ENCODE data around the gene ARHGAP20.

The ARHGAP20 gene

DNA sequence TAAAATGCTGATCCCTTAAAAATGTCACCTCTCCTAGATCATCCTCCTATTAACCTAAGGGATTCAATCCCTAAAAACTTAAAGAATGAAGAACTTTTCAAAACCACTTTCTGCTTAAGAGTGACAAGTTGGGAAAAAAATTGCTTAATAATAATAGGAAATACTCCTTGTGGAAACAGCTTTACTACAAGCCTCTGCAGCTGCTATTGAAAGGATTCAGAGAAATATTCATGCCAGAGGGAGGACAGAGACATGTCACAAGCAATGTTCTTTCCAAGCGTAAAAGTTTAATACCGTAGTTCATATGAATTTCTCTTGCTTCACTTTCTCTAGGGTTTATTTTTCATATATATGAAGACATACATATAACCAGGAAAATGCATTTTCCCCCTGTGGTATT, 98.2 kb downstream of the ARHGAP20 start:
- no peaks in the 10 kb centered on the region for H3K27me3 ChIP-seq
- TF ChIP-seq, protein P1, sequence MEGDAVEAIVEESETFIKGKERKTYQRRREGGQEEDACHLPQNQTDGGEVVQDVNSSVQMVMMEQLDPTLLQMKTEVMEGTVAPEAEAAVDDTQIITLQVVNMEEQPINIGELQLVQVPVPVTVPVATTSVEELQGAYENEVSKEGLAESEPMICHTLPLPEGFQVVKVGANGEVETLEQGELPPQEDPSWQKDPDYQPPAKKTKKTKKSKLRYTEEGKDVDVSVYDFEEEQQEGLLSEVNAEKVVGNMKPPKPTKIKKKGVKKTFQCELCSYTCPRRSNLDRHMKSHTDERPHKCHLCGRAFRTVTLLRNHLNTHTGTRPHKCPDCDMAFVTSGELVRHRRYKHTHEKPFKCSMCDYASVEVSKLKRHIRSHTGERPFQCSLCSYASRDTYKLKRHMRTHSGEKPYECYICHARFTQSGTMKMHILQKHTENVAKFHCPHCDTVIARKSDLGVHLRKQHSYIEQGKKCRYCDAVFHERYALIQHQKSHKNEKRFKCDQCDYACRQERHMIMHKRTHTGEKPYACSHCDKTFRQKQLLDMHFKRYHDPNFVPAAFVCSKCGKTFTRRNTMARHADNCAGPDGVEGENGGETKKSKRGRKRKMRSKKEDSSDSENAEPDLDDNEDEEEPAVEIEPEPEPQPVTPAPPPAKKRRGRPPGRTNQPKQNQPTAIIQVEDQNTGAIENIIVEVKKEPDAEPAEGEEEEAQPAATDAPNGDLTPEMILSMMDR (IDR thresholded peaks at IDR 0.05): no peak
- H3K4me1 ChIP-seq (ENCODE audit: control insufficient read depth in 1 of 2, insufficient read depth in 1 of 2, low read depth in 1 of 2, low read length in 1 of 2): no peaks in the 10 kb centered on the region
- H3K4me3 ChIP-seq (ENCODE audit: low read depth in 1 of 2, low read length in 1 of 2): no peak overlapping the region
- H3K9me3 ChIP-seq: no peaks in the 10 kb centered on the region
- no peak overlapping the region for H3K27ac ChIP-seq
- no peaks in the 10 kb centered on the region for H3K36me3 ChIP-seq

DNA sequence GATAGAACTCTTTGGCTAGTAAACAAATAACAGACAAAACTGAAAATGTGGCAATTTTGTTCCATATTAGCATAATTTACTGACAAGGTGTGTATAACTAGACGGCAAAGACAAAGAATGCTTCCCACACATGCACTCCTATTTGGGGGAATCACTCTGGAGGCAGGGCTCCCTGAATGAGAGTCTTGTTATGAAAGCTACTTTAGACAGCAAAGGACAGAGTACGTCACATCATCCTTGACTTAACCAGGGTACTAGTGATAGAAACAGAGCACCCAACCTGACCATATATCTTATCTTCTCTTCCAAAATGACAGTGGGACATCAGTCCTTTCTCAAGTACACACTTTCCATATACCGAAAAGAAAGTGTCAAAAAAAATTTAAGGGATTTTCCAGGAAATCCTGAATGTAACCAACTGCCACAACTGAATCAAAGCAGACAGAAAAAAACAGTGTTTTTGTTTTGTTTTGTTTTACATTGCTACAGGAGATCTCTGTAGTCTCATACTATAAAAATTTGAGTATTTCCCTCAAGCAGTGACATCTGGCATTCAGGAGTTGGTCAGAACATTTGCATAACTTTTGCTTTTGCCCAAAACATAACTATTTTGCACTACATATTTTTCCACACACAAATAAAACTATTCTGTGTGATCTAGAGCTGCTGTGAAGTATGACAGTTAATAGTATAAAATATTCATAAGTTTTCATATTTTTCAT, 98.9 kb downstream of the ARHGAP20 start:
- Histone ChIP-seq H3K36me3 (no peaks in the 10 kb centered on the region), H3K27ac (no peak overlapping the region), H3K4me3 (ENCODE audit: low read depth in 1 of 2, low read length in 1 of 2) (no peak overlapping the region), H3K4me1 (ENCODE audit: control insufficient read depth in 1 of 2, insufficient read depth in 1 of 2, low read depth in 1 of 2, low read length in 1 of 2) (no peaks in the 10 kb centered on the region), H3K27me3 (no peaks in the 10 kb centered on the region), H3K9me3 (no peaks in the 10 kb centered on the region)
- TF ChIP-seq, protein P1 (IDR thresholded peaks at IDR 0.05): no peak

DNA sequence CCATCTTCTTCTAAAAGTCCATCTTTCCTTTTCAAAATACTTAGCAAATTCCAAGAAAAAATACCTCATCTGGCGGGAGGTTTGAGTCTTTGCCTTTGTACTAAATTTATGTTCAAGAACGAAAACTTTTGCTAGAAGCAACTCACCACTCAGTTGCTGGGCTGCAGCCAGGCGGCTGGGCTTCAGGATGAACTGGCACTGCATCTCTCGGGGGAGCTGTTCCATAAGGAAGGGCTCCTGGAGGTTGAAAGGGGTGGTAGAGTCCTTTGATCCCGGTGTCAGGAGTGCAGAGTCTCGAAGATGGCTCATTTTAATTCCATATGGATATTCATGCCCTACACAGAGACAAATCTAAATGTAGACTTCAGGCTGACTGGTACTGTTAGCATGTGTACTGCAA, 105.8 kb downstream of the ARHGAP20 start:
- Histone ChIP-seq H3K4me3 (ENCODE audit: low read depth in 1 of 2, low read length in 1 of 2) (no peak overlapping the region), H3K4me1 (ENCODE audit: control insufficient read depth in 1 of 2, insufficient read depth in 1 of 2, low read depth in 1 of 2, low read length in 1 of 2) (no peaks in the 10 kb centered on the region), H3K9me3 (no peaks in the 10 kb centered on the region), H3K27ac (no peak overlapping the region), H3K27me3 (no peaks in the 10 kb centered on the region), H3K36me3 (no peaks in the 10 kb centered on the region)
- TF ChIP-seq, protein P1 (IDR thresholded peaks at IDR 0.05): no peak

DNA sequence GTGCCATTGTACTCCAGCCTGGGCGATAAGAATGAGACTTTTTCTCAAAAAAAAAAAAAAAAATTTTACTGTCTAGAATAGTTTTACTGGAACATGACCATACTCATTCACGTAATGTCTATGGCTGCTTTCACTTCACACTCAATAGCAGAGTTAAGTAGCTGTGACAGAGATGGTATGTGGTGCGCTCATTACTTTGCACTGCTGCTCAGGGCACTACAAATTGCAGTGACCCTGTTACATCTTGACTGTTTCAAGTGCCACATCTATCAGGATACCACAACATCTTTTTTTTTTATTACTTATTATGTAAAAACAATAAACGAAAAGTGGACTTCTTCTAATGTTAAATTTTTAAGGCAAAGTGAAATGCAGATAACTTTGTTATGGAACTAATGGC, 110.3 kb downstream of the ARHGAP20 start:
- no peaks in the 10 kb centered on the region for H3K27me3 ChIP-seq
- no peak overlapping the region for H3K27ac ChIP-seq
- H3K36me3 ChIP-seq: no peaks in the 10 kb centered on the region
- H3K9me3 ChIP-seq: peaks cover 7% of the 10 kb centered on the region
- no peak overlapping the region for H3K4me3 ChIP-seq (ENCODE audit: low read depth in 1 of 2, low read length in 1 of 2)
- TF ChIP-seq, protein P1 (IDR thresholded peaks at IDR 0.05): no peak
- no peaks in the 10 kb centered on the region for H3K4me1 ChIP-seq (ENCODE audit: control insufficient read depth in 1 of 2, insufficient read depth in 1 of 2, low read depth in 1 of 2, low read length in 1 of 2)

DNA sequence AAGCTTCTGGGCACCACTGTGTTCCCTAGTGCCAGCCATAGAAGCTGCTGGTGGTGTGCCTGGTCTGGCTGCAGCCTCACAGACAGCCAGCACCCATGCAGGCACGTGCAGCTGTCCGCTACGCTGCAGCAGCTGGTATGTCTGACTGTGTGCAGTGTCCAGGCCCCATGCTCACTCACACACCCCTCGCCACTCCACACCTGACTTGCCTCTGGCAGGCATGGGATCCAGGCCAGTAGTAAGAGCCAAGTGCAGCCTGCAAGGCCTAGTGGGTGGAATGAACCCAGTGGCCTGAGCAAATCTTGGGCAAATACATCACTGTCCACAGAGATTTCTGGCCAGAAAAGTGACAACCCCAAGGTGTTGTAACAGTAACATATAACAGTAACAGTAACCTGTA, 111.9 kb downstream of the ARHGAP20 start:
- no peaks in the 10 kb centered on the region for H3K27me3 ChIP-seq
- no peak overlapping the region for H3K4me3 ChIP-seq (ENCODE audit: low read depth in 1 of 2, low read length in 1 of 2)
- H3K27ac ChIP-seq: no peak overlapping the region
- peaks cover 7% of the 10 kb centered on the region for H3K9me3 ChIP-seq
- TF ChIP-seq, protein P1 (IDR thresholded peaks at IDR 0.05): no peak
- H3K36me3 ChIP-seq: no peaks in the 10 kb centered on the region
- H3K4me1 ChIP-seq (ENCODE audit: control insufficient read depth in 1 of 2, insufficient read depth in 1 of 2, low read depth in 1 of 2, low read length in 1 of 2): no peaks in the 10 kb centered on the region

Data from neutrophil (primary cell).